GM12875 (cell line): ENCODE measurements around the gene CTSL.

Source experiments
- H3K4me3 ChIP-seq: one replicate; pipeline ENCODE4 v1.5.1; 2011; ENCODE audit warnings: low read depth, low read length, control low read depth
- TF ChIP-seq, protein P1 (sequence below): IDR thresholded peaks from 2 replicates; pipeline ENCODE4 v1.5.1; 2011; ENCODE audit warnings: low read depth, mild to moderate bottlenecking, control low read depth, inconsistent platforms, low read length, moderate library complexity, borderline replicate concordance; ENCODE audit not compliant: insufficient read depth

The CTSL gene

DNA sequence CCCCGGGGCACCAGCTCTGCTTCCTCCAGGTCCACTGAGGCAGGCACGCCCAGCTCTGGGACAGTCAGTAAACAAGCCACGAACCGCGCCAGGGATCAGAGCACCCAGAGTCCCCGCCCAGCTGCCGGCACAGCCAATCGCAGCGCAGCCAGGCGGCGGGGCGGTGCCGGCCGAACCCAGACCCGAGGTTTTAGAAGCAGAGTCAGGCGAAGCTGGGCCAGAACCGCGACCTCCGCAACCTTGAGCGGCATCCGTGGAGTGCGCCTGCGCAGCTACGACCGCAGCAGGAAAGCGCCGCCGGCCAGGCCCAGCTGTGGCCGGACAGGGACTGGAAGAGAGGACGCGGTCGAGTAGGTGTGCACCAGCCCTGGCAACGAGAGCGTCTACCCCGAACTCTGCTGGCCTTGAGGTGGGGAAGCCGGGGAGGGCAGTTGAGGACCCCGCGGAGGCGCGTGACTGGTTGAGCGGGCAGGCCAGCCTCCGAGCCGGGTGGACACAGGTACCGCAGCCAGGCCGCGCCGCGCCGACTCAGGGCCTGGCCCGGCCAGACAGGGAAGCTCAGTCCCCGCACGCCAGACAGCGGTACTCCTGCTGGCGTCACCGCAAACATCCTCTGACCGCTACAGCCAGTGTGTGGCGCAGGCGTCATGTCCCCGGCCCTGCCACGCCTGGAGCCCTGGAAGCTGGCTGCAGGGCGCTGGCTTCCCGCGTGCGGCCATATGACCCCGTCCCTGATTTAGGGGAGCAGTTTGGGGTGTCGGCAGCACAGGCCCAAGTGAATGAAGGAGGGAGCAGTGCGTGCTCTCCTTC is at the start of gene CTSL:
TSS of gene CTSL (plus strand) at position 220 of the 810 bp plus-strand sequence. CDS start 1,485 bp downstream, outside the sequence.
- TF ChIP-seq, protein P1, sequence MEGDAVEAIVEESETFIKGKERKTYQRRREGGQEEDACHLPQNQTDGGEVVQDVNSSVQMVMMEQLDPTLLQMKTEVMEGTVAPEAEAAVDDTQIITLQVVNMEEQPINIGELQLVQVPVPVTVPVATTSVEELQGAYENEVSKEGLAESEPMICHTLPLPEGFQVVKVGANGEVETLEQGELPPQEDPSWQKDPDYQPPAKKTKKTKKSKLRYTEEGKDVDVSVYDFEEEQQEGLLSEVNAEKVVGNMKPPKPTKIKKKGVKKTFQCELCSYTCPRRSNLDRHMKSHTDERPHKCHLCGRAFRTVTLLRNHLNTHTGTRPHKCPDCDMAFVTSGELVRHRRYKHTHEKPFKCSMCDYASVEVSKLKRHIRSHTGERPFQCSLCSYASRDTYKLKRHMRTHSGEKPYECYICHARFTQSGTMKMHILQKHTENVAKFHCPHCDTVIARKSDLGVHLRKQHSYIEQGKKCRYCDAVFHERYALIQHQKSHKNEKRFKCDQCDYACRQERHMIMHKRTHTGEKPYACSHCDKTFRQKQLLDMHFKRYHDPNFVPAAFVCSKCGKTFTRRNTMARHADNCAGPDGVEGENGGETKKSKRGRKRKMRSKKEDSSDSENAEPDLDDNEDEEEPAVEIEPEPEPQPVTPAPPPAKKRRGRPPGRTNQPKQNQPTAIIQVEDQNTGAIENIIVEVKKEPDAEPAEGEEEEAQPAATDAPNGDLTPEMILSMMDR, result no peak
- H3K4me3 ChIP-seq, result peak within 1 kb of the TSS; percentile 27

DNA sequence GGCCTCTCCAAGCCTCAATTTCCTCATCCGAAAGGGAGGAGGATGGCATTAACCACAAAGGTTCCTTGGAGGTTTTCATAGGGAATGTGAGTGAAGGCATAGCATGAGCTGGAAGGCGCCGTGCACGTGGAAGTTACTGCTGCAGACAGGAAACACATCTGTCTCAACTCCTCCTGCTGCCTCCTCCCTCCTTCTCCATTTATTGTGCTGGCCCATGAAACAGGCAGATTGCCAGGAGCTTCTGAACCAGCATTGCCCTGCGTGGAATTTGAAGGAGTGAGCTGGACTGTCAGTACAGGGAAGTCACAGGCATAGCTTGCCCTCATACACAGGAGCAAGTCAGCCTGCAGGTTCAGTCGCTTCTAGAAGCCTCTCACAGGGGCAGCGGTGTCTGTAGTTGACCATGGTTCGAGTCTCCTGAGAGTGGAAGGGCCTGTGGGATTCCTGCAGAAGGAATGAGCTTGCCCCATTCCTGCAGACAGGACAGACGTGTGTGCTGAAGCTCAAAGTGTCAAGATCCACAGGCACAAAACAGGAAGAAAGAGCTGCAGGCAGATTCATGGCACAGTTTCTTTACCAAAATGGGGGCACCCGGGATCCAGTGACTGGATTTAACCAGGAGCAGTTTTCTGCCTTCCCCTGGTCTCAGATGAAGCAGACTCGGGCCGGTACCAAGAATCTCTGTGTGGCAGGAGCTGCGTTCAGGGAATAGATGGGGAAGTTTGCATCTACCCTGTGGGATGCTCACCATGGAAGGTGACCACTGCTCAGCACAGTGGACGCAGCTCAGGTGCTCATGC is 48.7 kb upstream of the CTSL start:
- TF ChIP-seq, protein P1, result no peak
- H3K4me3 ChIP-seq, result no peak overlapping the region

DNA sequence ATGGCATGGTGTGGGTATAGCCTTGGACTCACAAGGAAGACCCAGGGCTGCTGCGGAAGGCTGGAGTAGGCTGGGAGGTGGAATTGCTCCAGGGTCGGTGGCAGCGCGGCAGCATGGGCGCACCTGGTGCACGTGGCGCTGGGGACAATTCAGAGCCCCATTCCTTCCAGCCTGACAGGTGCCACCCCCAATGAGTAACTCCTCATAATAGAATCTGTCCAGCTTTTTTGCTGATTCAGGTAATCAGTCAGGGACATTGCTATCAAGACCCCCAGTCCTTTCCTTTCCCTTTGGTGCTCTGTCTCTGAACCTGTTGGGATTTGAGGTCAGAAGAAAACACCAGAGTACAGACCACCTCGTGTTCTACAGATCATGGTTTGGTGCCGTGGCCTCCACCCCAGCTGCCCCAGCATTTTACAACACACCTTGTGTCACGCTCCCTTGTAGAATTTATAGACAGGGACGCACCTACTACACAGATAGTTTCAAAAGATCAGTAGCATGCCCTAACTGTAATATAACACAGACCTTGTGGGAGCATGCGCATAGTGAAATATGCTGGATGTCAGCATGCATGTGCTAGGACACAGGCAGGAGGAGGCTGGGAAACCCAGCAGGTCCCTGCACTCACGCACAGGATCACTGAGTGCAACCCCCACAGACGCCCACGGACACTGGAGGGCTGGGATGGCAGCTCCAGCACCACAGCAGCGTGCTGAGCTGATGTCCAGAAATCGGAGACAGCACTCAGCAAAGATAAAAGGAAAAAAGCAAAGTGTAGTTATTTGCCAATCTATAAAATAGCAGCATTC is 47.9 kb upstream of the CTSL start:
- TF ChIP-seq, protein P1, result no peak
- no peak overlapping the region for H3K4me3 ChIP-seq

DNA sequence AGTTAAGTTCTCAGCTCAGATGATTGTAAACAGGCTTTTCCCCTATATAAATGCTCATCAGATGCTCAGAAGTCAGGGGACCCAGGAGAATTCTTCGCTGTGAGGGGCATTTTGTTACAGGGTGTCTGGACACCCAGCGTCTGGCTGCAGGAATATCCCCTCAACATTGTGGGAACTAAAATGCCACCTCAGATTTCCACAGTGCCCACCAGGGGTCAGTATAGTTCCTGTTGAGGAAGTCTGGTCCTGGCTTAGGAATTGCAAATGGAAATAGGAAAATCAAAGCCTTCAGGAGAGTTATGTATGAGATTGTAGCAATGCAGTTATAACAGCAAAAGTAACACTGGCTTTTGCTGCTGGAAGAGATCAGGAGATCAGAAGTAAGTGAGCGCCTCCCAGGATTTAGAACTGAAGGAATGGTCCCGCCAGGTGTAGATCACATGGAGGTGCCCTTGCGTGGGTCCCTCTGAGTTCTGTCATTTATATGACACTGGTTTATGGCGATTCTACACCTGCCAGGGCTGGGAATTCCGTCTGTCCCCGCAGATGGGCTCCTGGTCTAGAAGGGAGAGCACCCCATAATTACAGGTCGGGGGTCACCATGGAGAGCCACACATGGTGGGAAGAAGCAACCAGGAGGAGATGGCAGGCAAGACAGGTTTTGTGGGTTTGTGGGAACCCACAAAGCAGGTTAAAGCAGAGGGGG is 47.1 kb upstream of the CTSL start:
- TF ChIP-seq, protein P1, result peak; percentile 69
- H3K4me3 ChIP-seq, result no peak overlapping the region

DNA sequence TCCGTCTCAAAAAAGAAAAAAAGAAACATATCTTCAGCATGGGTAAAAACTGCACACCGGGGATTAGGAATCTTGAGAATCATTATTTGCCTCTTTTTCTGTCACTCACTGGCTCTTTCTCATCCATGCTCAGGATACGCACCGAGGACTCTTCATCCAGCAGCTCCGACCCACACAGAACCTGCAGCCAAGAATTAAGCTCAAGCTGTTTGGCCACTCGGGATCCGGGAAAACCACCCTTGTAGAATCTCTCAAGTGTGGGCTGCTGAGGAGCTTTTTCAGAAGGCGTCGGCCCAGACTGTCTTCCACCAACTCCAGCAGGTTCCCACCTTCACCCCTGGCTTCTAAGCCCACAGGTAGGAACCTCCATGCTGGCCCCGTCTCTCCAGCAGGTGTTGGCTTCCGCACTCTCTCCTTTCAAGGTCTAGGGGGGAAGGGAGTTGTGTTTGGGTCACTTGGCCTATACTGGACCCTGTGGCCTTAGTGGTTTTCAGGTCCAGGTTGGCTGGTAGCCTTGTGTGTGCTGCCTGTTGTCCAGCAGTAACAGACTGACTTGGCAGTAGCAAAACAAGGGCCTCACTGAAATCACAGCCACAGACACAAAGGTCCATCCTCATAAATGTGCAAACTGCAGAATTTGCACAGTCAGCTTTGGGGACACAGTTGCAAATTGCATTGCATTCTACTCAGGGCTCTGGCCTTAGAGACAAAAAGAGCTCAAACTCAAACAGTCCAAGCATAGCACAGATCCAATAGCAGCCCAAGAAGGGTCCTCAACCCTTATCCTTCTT is 44.5 kb upstream of the CTSL start:
- TF ChIP-seq, protein P1, result no peak
- H3K4me3 ChIP-seq, result no peak overlapping the region

DNA sequence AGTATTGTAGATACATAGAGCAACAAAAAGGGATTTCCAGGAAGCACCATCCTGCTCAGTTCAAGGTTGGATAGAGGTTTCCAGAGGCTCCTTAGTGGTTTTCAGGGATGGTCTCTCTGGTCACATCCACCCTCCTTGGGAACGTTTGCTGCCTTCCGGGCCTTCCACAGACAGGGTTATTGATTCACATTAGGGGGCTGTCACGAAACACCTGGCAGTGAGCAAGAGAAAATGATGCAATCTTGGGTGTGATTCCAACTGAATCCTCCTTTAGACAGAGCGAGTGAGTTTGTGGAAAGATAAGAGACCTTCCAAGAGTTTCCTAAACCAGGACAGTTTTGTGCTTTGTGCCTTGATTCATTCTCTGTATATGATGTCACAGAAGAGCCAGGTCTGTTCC is 43.8 kb upstream of the CTSL start:
- no peak overlapping the region for H3K4me3 ChIP-seq
- TF ChIP-seq, protein P1, result no peak
